COLO829 (cell line): ENCODE measurements around the gene SMCO2.

Experiments used
- DNase-seq: peaks from one replicate; pipeline ENCODE4 v3.0.0; 2012; ENCODE audit warnings: low spot score

Gene SMCO2

GRCh38 chr12:27446436-27446835, at the start of gene SMCO2:
Gene SMCO2 (plus strand): TSS chr12:27446736. CDS start chr12:27470632, 23,896 bp downstream.
- DNase-seq: no peak

DNA sequence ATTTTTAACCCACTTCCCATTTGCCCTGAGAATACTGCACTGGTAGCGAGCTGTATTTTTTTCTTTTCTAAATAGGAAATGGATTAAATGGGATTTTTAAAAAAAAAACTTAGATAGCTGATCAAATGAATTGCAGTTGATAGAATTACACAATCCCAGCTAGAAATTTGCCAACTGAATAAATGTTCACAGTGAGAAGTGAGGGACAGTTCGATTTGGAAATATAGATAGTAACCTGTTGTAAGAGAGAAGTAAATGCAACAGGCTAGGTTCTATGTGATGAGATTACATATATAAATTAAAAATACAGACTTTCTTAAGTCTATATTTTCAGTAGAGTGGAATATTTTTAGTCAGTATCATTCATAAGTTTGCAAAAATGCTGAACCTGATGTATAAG, 48.1 kb upstream of the SMCO2 start:
- DNase-seq: no peak

GRCh38 chr12:27399074-27399473, 47.5 kb upstream of the SMCO2 start:
- DNase-seq: no peak

DNA sequence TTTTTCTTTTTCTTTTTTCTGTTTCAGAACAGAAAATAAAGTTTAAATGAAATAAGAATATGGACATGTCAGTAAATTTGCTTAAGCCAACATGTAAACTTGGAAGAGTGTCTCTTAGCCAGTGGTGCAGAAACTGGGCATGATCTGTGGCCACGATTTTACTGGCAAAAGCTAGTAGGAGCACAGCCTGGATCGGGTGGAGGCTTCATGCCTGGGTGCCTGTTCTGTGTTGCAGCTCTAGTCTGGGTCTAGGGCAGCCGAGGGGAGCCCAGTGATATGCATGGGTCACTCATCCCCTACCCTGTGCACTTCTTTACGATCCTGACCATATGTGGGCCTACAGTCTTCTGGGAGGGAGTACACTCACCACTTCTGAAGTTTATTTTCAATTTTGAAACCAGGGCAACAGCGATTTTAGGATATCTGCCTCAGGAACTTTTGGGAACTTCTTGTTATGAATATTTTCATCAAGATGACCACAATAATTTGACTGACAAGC, 45.6 kb upstream of the SMCO2 start:
- DNase-seq: no peak

- DNase-seq: no peak
Measured at GRCh38 chr12:27412047-27412446, 34.5 kb upstream of the SMCO2 start.

GRCh38 chr12:27422697-27423096, 23.8 kb upstream of the SMCO2 start:
- DNase-seq: no peak

GRCh38 chr12:27424631-27425230, 21.8 kb upstream of the SMCO2 start:
- peak; percentile 65 for DNase-seq

DNA sequence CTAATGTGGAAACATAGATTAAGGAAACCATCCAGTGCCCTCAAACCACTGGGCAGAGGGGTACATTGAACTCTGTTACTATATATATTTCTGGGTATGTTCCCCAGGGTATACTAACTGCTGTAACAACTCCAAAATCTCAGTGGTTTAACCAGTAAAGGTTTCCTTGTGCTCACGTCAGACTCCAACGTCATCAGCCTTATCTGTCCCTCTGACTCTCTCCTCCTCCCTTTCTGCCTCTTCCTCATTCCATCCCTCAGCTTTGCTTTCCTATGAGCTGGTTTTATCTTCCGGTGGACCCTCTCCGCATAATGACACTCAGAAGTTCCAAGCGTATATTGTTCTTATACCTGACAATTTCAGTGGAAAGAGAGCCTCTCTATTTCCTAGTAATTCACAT, 21.2 kb upstream of the SMCO2 start:
- no peak for DNase-seq

GRCh38 chr12:27426743-27427487, 19.6 kb upstream of the SMCO2 start:
- no peak for DNase-seq

DNA sequence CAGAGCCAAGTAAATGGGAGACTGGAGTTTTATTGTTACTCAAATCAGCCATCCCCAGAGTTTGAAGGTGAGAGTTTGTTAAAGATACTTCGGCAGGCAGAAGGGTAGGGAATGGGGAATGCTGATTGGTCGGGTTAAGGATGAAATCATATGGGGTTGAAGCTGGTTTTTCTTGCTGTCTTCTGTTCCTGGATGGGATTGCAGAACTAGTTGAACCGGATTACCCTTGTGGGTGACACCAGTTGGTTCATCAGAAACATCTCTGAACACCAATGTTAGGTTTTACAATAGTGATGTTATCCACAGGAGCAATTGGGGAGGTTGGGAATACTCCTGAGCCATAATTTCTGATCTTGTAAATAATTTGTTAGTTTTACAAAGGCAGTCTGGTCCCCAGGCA, 18.7 kb upstream of the SMCO2 start:
- DNase-seq: no peak

DNA sequence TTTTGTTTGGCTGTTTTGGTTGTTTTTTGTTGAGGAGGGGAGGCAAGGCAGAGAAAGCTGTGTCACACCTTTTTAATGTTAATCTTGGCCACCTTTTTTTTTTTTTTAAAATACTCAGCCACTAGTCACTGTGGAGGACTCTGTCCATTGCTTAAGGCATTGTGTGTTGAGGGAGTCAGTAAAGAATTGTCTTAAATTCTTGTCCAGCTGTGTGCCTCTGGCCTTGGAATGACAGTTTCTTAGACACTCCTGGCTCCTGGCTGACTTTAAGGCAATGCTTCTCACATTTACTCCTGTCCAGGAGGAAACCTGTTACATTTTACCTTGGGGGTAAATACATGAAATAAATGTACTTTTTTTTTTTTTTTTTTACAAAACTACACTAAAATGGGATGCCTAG, 18.1 kb upstream of the SMCO2 start:
- DNase-seq: no peak

- no peak for DNase-seq
Measured at GRCh38 chr12:27429606-27430005, 16.9 kb upstream of the SMCO2 start.

DNA sequence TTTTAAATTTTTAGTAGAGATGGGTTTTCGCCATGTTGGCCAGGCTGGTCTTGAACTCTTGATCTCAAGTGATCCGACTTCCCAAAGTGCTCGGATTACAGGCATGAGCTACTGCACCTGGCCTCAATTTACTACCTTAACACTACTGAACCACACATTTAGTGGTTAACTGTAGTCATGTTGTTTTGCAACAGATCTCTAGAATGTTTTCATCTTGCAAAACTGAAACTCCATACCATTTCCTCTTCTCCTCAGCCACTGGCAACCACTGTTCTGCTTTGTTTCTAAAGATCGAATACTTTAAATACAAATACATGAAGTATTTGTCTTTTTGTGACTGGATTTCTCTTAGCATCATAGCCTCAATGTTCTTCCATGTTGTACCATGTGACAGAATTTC, 15.4 kb upstream of the SMCO2 start:
- DNase-seq: no peak

- DNase-seq: peak; percentile 26
Measured at GRCh38 chr12:27434673-27435565, 11.6 kb upstream of the SMCO2 start.

DNA sequence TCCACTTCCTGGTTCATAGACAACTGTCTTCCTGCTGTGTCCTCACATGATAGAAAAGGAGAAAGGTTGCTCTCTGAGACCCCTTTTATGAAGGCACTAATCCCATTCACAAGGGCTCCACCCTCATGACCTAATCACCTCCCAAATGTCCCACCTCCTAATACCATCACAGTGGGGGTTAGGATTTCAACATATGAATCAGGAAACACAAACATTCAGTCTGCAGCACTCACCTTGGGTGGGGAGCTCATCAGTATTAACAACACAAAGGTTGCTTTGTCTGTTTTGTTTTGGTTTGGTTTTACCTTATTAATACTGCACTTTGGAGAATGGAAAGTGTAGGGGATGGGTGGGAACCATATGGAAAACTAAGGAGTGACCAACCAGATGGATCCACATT, 10.5 kb upstream of the SMCO2 start:
- no peak for DNase-seq

- DNase-seq: no peak
Measured at GRCh38 chr12:27436768-27437167, 9.8 kb upstream of the SMCO2 start.

DNA sequence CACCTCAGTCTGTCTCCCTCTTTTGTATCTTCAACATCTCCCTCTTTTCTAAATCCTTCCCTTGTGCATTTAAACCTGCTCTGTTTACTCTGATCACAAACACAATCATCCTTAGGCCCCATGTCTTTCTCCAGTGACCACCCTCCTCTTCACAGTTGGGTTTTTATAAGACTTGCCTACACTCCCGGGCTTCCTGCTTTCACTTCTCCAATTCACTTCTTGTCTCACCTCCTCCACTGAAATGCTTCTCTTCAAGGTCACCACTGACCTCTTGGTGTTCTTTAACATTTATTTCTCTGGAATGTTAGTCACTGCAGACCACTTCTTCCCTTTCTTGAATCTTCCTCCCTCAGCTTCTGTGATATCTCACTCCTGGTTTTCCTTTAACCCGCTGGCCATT, 8.7 kb upstream of the SMCO2 start:
- no peak for DNase-seq

GRCh38 chr12:27447761-27448160, 1.2 kb downstream of the SMCO2 start:
- DNase-seq: no peak

DNA sequence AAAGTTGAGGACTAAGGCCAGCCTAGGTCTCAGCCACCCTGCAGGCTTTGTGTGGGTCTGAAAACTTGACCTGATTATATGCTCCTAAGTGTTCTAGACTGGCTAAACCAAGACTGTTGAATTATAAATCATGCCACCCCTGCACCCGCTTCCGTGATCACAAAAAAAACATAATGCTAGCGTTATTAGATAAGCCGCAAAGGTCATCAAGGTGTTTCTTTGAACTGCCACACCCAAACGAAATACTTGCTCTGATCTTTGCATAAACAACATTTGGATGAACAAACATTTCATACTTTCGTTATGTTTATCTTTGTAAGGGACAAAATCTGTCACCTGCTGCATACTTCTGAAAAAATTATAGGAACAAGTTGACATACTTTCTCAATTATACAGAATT, 2.5 kb downstream of the SMCO2 start:
- no peak for DNase-seq

DNA sequence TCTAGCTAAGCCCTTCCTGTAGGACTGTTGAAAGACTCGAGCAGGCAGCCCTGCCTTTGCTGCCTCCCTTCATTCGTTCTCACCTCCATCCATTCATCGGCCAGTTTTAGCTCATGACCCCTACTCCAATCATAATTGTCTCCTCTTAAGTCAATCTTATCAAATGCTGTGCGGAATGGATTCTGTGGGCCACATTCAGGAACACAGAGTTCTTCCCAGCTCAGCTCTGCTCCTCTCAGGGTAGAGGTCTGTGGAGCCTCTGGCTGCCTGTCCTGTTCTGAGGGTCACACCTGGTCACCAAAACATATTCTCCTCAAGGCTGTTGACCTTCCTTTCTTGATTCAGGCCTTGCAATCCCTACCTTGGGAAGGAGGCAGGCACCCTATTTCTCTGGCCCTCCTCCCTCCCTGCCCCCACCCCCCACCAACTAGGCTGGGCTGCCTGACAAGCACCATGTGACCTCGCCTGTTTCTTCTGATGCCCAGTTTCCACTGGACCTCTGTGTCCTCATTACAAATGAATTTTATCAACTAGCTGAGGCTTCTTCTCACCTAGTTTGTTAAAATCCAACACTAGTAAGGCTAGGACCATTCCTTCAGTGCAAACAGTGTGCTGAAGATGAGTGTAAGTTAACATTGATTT, 3.5 kb downstream of the SMCO2 start:
- DNase-seq: no peak

GRCh38 chr12:27451036-27451825, 4.7 kb downstream of the SMCO2 start:
- DNase-seq: no peak
